Fibroblast of skin of left biceps (primary cell): ENCODE data around the gene ADAMTSL1.

Source experiments
- DNase-seq, 2 experiments: peaks; one replicate each; pipeline ENCODE4 v3.0.0-alpha.2; 2013; ENCODE audit warnings: low read depth in 2 of 2

ADAMTSL1 gene

GRCh38 chr9:18811171-18811570, 337.2 kb downstream of the ADAMTSL1 start:
- no peak for DNase-seq

- DNase-seq: no peak
Observed at GRCh38 chr9:18819418-18819817, 345.5 kb downstream of the ADAMTSL1 start.

GRCh38 chr9:18820566-18821095, 346.7 kb downstream of the ADAMTSL1 start:
- DNase-seq: no peak

- no peak for DNase-seq
Observed at GRCh38 chr9:18821788-18822187, 347.8 kb downstream of the ADAMTSL1 start.

- DNase-seq: no peak
Observed at GRCh38 chr9:18822850-18823249, 348.9 kb downstream of the ADAMTSL1 start.

- no peak for DNase-seq
Observed at GRCh38 chr9:18824095-18824666, 350.2 kb downstream of the ADAMTSL1 start.

GRCh38 chr9:18825656-18826170, 351.8 kb downstream of the ADAMTSL1 start:
- DNase-seq: no peak

- DNase-seq: no peak
Observed at GRCh38 chr9:18826248-18826647, 352.3 kb downstream of the ADAMTSL1 start.

- DNase-seq: no peak
Observed at GRCh38 chr9:18829066-18829465, 355.1 kb downstream of the ADAMTSL1 start.

GRCh38 chr9:18829873-18830272, 355.9 kb downstream of the ADAMTSL1 start:
- DNase-seq: peak; percentile 15 to 19

GRCh38 chr9:18834740-18835361, 360.9 kb downstream of the ADAMTSL1 start:
- DNase-seq: no peak

GRCh38 chr9:18837402-18837801, 363.4 kb downstream of the ADAMTSL1 start:
- DNase-seq: no peak

GRCh38 chr9:18847576-18848275, 373.8 kb downstream of the ADAMTSL1 start:
- no peak for DNase-seq

- DNase-seq: no peak
Observed at GRCh38 chr9:18848657-18849056, 374.7 kb downstream of the ADAMTSL1 start.

GRCh38 chr9:18849270-18849669, 375.3 kb downstream of the ADAMTSL1 start:
- no peak for DNase-seq

- DNase-seq: no peak
Observed at GRCh38 chr9:18849890-18850677, 376.1 kb downstream of the ADAMTSL1 start.

GRCh38 chr9:18851069-18851795, 377.3 kb downstream of the ADAMTSL1 start:
- DNase-seq: no peak

- no peak for DNase-seq
Observed at GRCh38 chr9:18855656-18856055, 381.7 kb downstream of the ADAMTSL1 start.

GRCh38 chr9:18857334-18857733, 383.4 kb downstream of the ADAMTSL1 start:
- DNase-seq: no peak

GRCh38 chr9:18857769-18858168, 383.8 kb downstream of the ADAMTSL1 start:
- peak; percentile 81 to 82 for DNase-seq
